Osteocyte (in vitro differentiated cells): ENCODE measurements around the gene RLBP1. TPM values are rescaled to one million over a fixed set of nuclear protein-coding genes. Genes with fewer than 3 reads are reported as not detected.

Source experiments
- DNase-seq: peaks from one replicate; pipeline ENCODE4 v3.0.0; 2021; ENCODE audit warnings: mixed read lengths; ENCODE audit not compliant: unreplicated experiment; ENCODE audit errors: extremely low spot score
- H3K27ac Mint-ChIP-seq: one replicate; pipeline ENCODE4 v1.8.0; 2021; ENCODE audit warnings: mild to moderate bottlenecking, mixed read lengths; ENCODE audit not compliant: unreplicated experiment
- H3K27me3 Mint-ChIP-seq: one replicate; pipeline ENCODE4 v1.8.0; 2021; ENCODE audit warnings: mixed read lengths; ENCODE audit not compliant: unreplicated experiment
- H3K36me3 Mint-ChIP-seq: one replicate; pipeline ENCODE4 v1.8.0; 2021; ENCODE audit warnings: mixed read lengths; ENCODE audit not compliant: unreplicated experiment
- H3K4me1 Mint-ChIP-seq: one replicate; pipeline ENCODE4 v1.8.0; 2021; ENCODE audit warnings: mixed read lengths; ENCODE audit not compliant: unreplicated experiment
- H3K4me3 Mint-ChIP-seq: one replicate; pipeline ENCODE4 v1.8.0; 2021; ENCODE audit warnings: mild to moderate bottlenecking, moderate library complexity, mixed read lengths; ENCODE audit not compliant: unreplicated experiment
- H3K9me3 Mint-ChIP-seq: one replicate; pipeline ENCODE4 v1.8.0; 2021; ENCODE audit warnings: mixed read lengths; ENCODE audit not compliant: unreplicated experiment
- CTCF ChIP-seq: fragments of 200-600 bp; sonication (generic); IDR thresholded peaks from 2 replicates; pipeline ENCODE4 v1.5.0; 2021; ENCODE audit warnings: antibody characterized with exemption, mild to moderate bottlenecking, moderate library complexity
- total RNA-seq: library from RNA; stranded (reverse); gene quantifications from 2 replicates; pipeline ENCODE4 v1.2.1, GENCODE V29; 2021

RLBP1 gene
- total RNA-seq, 1 donor from 2014 or later, result not detected

DNA sequence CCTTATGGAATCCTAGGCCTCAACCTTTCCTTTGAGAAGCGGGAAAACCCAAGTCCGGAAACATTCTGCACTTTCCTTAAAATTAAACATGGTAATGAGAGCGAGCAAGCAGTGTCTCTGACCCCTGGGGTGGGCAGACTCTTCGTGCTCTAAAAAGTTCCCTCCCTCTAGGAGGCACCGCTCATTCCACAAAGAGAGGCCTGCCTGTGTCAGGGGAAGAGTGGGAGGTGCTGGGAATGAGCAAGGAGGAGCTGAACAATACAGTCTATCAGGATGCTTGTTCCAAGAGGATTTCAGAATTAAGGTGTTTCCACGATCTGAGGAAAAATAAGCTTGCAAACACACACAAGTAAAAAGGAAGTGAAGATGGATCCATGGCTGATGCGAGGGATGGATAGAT is 6.0 kb upstream of the RLBP1 start:
- TF ChIP-seq CTCF, result no peak
- Mint-ChIP-seq H3K27ac (no peak overlapping the region), H3K9me3 (no peaks in the 10 kb centered on the region), H3K27me3 (peaks cover 7% of the 10 kb centered on the region), H3K36me3 (no peaks in the 10 kb centered on the region), H3K4me3 (no peak overlapping the region), H3K4me1 (peaks cover 2% of the 10 kb centered on the region)
- DNase-seq, result peak; percentile 42

DNA sequence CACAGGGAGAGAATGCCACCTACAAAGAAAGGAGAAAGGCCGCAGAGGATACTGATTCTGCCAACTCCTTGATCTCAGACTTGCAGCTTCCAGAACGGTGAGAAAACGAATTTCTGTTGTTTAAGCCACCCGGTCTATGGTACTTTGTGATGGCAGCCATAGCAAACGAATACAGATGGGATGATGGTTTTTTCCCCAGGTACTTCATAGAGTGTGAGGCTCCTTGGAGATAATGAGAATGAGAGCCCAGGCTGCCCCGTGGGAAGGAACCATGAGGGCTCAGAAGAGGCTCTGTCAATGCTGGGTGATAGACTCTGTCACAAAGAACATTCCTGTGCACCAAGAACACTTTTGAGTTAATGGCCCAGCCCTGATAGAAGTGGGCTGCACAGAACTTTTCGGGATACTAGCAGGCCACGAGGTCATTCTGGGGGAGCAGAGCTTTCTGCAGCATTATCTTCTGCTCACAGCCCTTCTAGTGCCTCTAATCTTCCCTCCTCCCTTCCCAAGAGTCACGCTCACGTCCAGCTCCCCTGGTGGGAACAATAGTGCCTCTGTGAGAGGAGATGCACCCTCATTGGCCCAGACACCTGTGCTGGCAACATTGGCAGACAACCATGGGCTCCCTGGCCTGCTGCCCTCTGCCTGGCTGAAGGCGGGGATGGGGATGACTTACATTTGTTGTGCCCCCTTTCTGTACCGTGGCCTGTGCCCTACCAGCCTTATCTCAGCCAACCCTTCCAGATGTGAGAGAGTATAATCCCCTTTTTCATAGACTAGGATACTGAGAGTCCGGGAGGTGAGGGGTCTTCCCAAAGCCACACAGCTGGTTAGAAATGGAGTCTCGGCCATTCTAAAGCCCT is 5.2 kb upstream of the RLBP1 start:
- DNase-seq, result peak; percentile 67
- Mint-ChIP-seq H3K27ac (no peak overlapping the region), H3K4me3 (no peak overlapping the region), H3K4me1 (peaks cover 2% of the 10 kb centered on the region), H3K9me3 (no peaks in the 10 kb centered on the region), H3K36me3 (no peaks in the 10 kb centered on the region), H3K27me3 (peaks cover 5% of the 10 kb centered on the region)
- TF ChIP-seq CTCF, result no peak

- H3K4me3 Mint-ChIP-seq, result no peak overlapping the region
- TF ChIP-seq CTCF, result no peak
- no peak for DNase-seq
- H3K4me1 Mint-ChIP-seq, result peaks cover under 1% of the 10 kb centered on the region
- H3K27me3 Mint-ChIP-seq, result peaks cover 5% of the 10 kb centered on the region
- no peak overlapping the region for H3K27ac Mint-ChIP-seq
- H3K36me3 Mint-ChIP-seq, result no peaks in the 10 kb centered on the region
- no peaks in the 10 kb centered on the region for H3K9me3 Mint-ChIP-seq
These were observed 4.2 kb upstream of the RLBP1 start for GRCh38 chr15:89225588-89225987.

- no peak overlapping the region for H3K4me3 Mint-ChIP-seq
- DNase-seq, result no peak
- H3K9me3 Mint-ChIP-seq, result no peaks in the 10 kb centered on the region
- H3K36me3 Mint-ChIP-seq, result no peaks in the 10 kb centered on the region
- no peak overlapping the region for H3K27ac Mint-ChIP-seq
- no peak for TF ChIP-seq CTCF
- H3K27me3 Mint-ChIP-seq, result peaks cover 40% of the 10 kb centered on the region
- no peaks in the 10 kb centered on the region for H3K4me1 Mint-ChIP-seq
These were observed 2.8 kb downstream of the RLBP1 start for GRCh38 chr15:89218531-89218930.

DNA sequence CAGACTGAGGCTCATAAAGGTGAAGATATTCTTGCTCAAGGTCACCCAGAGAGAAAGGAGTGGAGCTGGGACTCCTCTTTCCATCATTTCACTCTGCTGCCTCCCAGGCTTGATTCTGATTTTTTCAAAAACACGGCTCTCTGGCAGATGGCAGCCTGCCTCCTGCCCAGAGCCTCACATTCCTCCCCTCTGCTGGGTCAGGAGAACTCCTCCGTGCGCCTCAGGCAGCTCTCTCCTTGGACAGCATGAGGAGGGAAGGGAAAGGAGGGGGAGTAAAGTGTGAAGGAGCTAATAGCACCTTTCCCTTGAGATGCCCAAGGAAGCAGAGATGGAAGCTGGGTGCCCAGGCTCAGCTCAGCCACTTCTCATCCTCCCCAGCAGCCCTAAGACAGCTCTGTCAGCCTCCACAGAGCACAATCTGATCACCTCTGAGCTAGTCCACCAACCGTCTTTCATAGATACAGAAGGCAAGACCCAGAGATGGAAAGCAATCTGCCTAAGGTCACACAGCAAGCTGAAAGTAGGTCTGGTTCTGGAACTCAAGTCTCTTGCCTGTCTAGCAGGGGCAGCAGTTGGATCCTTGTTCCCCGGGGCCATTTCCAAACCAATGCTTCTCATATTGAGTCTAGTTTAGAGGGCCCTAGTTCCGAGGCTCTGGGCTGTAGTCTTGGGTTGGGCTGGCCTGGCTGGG is 3.5 kb downstream of the RLBP1 start:
- TF ChIP-seq CTCF, result no peak
- no peaks in the 10 kb centered on the region for H3K36me3 Mint-ChIP-seq
- H3K9me3 Mint-ChIP-seq, result no peaks in the 10 kb centered on the region
- H3K27me3 Mint-ChIP-seq, result peaks cover 45% of the 10 kb centered on the region
- no peak overlapping the region for H3K4me3 Mint-ChIP-seq
- no peak for DNase-seq
- H3K27ac Mint-ChIP-seq, result no peak overlapping the region
- no peaks in the 10 kb centered on the region for H3K4me1 Mint-ChIP-seq
